ENCODE results near the gene LDHAL6B.
A peak's percentile ranks its signal among the peaks of the same experiment; 100 is the strongest.

Gene LDHAL6B

GRCh38 chr15:59252137-59252536 lies 45.5 kb downstream of the LDHAL6B start:
- DNase-seq (no peak), ATAC-seq (no peak)

GRCh38 chr15:59255680-59256336 lies 49.2 kb downstream of the LDHAL6B start:
- ATAC-seq (peak; percentile 61), DNase-seq (no peak)

- DNase-seq: no peak
- ATAC-seq: no peak
These were observed 49.8 kb downstream of the LDHAL6B start for GRCh38 chr15:59256482-59256881.

- no peak for DNase-seq
- no peak for ATAC-seq
These were observed 50.5 kb downstream of the LDHAL6B start for GRCh38 chr15:59257140-59257539.
